Measurements from ENCODE around the gene TMEM205. TPM values are rescaled to one million over a fixed set of nuclear protein-coding genes. Genes with fewer than 3 reads are reported as not detected.

Gene TMEM205
- total and polyA plus RNA-seq, 2 of the 13 experiments (the other 11 are each of a cell fraction or from before 2014, with no cell fraction given) = 45.5 to 98.7 TPM

GRCh38 chr19:11347546-11348039 lies 1.5 kb upstream of the TMEM205 start:
- in situ Hi-C loops (cut with HindIII; ENCODE audit: extremely low pct_ligation_motif_present, low pct_unique_long_range_greater_than_20kb) (no loop called here), intact Hi-C loops (cut with micrococcal nuclease; ENCODE audit: unreplicated experiment) (no loop called here)
- ChIA-PET CTCF (ENCODE audit: low intra/inter-chr PET ratio, low total read pairs) (no interaction called here), POLR2A (interaction anchor here (4.8 kb wide), 1 partner anchor 27 kb away, joined by 68 read pairs; the partner anchor contains the start of gene SWSAP1)
- H4K20me1 ChIP-seq (ENCODE audit: insufficient read depth, low read length) = no peaks in the 10 kb centered on the region
- 51% methylated on average over 5 of the region's 7 CpGs for WGBS (ENCODE audit: low lambda C conversion rate)
- no peaks in the 10 kb centered on the region for H3K9me3 ChIP-seq (ENCODE audit: low read length)
- no peak for FAIRE-seq
- DNase-seq (ENCODE audit: low spot score) = no peak
- no peak for TF ChIP-seq PLRG1 (conservative IDR thresholded peaks at IDR 0.05)
- no peak for TF ChIP-seq SMC3 (IDR thresholded peaks at IDR 0.05; ENCODE audit: low read length)
- no peak for TF ChIP-seq DR1 (CRISPR knock-in tag; IDR thresholded peaks at IDR 0.05)
- TF ChIP-seq MTA3 (CRISPR knock-in tag; IDR thresholded peaks at IDR 0.05) = no peak
- TF ChIP-seq TBX2 (CRISPR knock-in tag; IDR thresholded peaks at IDR 0.05; ENCODE audit: borderline replicate concordance) = no peak
- no peak for TF ChIP-seq ZFP37 (CRISPR knock-in tag; IDR thresholded peaks at IDR 0.05; ENCODE audit: borderline replicate concordance)
- TF ChIP-seq ZNF143 (CRISPR knock-in tag; IDR thresholded peaks at IDR 0.05) = no peak
- TF ChIP-seq, protein P1, sequence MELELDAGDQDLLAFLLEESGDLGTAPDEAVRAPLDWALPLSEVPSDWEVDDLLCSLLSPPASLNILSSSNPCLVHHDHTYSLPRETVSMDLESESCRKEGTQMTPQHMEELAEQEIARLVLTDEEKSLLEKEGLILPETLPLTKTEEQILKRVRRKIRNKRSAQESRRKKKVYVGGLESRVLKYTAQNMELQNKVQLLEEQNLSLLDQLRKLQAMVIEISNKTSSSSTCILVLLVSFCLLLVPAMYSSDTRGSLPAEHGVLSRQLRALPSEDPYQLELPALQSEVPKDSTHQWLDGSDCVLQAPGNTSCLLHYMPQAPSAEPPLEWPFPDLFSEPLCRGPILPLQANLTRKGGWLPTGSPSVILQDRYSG (CRISPR knock-in tag; IDR thresholded peaks at IDR 0.05) = no peak
- no peak for TF ChIP-seq HNRNPH1 (optimal IDR thresholded peaks at IDR 0.05; ENCODE audit: low read depth, low read length)
- TF ChIP-seq ZNF281 (CRISPR knock-in tag; IDR thresholded peaks at IDR 0.05; ENCODE audit: borderline replicate concordance) = no peak
- TF ChIP-seq, protein P2, sequence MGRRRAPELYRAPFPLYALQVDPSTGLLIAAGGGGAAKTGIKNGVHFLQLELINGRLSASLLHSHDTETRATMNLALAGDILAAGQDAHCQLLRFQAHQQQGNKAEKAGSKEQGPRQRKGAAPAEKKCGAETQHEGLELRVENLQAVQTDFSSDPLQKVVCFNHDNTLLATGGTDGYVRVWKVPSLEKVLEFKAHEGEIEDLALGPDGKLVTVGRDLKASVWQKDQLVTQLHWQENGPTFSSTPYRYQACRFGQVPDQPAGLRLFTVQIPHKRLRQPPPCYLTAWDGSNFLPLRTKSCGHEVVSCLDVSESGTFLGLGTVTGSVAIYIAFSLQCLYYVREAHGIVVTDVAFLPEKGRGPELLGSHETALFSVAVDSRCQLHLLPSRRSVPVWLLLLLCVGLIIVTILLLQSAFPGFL (CRISPR knock-in tag; IDR thresholded peaks at IDR 0.05) = no peak
- TF ChIP-seq, protein P3, sequence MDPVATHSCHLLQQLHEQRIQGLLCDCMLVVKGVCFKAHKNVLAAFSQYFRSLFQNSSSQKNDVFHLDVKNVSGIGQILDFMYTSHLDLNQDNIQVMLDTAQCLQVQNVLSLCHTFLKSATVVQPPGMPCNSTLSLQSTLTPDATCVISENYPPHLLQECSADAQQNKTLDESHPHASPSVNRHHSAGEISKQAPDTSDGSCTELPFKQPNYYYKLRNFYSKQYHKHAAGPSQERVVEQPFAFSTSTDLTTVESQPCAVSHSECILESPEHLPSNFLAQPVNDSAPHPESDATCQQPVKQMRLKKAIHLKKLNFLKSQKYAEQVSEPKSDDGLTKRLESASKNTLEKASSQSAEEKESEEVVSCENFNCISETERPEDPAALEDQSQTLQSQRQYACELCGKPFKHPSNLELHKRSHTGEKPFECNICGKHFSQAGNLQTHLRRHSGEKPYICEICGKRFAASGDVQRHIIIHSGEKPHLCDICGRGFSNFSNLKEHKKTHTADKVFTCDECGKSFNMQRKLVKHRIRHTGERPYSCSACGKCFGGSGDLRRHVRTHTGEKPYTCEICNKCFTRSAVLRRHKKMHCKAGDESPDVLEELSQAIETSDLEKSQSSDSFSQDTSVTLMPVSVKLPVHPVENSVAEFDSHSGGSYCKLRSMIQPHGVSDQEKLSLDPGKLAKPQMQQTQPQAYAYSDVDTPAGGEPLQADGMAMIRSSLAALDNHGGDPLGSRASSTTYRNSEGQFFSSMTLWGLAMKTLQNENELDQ (CRISPR knock-in tag; IDR thresholded peaks at IDR 0.05; ENCODE audit: borderline replicate concordance) = no peak
- TF ChIP-seq, protein P4, sequence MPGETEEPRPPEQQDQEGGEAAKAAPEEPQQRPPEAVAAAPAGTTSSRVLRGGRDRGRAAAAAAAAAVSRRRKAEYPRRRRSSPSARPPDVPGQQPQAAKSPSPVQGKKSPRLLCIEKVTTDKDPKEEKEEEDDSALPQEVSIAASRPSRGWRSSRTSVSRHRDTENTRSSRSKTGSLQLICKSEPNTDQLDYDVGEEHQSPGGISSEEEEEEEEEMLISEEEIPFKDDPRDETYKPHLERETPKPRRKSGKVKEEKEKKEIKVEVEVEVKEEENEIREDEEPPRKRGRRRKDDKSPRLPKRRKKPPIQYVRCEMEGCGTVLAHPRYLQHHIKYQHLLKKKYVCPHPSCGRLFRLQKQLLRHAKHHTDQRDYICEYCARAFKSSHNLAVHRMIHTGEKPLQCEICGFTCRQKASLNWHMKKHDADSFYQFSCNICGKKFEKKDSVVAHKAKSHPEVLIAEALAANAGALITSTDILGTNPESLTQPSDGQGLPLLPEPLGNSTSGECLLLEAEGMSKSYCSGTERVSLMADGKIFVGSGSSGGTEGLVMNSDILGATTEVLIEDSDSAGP (CRISPR knock-in tag; IDR thresholded peaks at IDR 0.05; ENCODE audit: borderline replicate concordance) = no peak
- H3K27me3 ChIP-seq (ENCODE audit: control insufficient read depth in 1 of 2, insufficient read depth in 2 of 2, low read length in 2 of 2) = no peaks in the 10 kb centered on the region
- no TSS peak for BruUV-seq (replicated peaks)
- H3K4me3 ChIP-seq (replicated peaks in 1 of 3; ENCODE audit: insufficient read depth in 1 of 3, low read depth in 2 of 3, low read length in 3 of 3) = no peak overlapping the region
- H3K4me2 ChIP-seq (ENCODE audit: low read depth, low read length) = no peak overlapping the region
- no peak overlapping the region for H3K9ac ChIP-seq (ENCODE audit: insufficient read depth, low read depth, low read length)
- no peak for ATAC-seq
- no peaks in the 10 kb centered on the region for H3K79me2 ChIP-seq (ENCODE audit: insufficient read depth, low read length)
- no peak overlapping the region for H2AFZ ChIP-seq (ENCODE audit: low read length)
- H3K36me3 ChIP-seq (replicated peaks in 1 of 2; ENCODE audit: control insufficient read depth in 1 of 2, insufficient read depth in 2 of 2, low read length in 2 of 2) = no peaks in the 10 kb centered on the region
- H3K4me1 ChIP-seq (ENCODE audit: insufficient read depth, low read length) = peaks cover 37% of the 10 kb centered on the region
- no peak overlapping the region for H3K27ac ChIP-seq (ENCODE audit: extremely low read length, insufficient read depth, low read length)
